Tibial nerve (tissue), 4 donors: ENCODE data around the gene PRG2.

Experiments
- EP300 ChIP-seq, 2 donors: sonication (generic); formaldehyde crosslinking; IDR thresholded peaks; one replicate each; pipeline ENCODE4 v1.6.1; 2017; ENCODE audit warnings: antibody characterized with exemption in 2 of 2, mild to moderate bottlenecking in 1 of 2
- POLR2A ChIP-seq, 2 donors: fragments of 450-650 bp; IDR thresholded peaks; one replicate each; pipeline ENCODE4 v1.6.1; 2017; ENCODE audit warnings: antibody characterized with exemption in 2 of 2, mild to moderate bottlenecking in 2 of 2, moderate library complexity in 2 of 2
- TF ChIP-seq, protein P1 (sequence below), 5 experiments: fragments of 200-600 bp in 3 of 5; fragments of 450-650 bp in 2 of 5; sonication (generic) in 3 of 5; IDR thresholded peaks; one replicate each; pipeline ENCODE4 v1.5.1; 2016 to 2019; ENCODE audit warnings: antibody characterized with exemption in 5 of 5, mild to moderate bottlenecking in 3 of 5, moderate library complexity in 2 of 5

DNA sequence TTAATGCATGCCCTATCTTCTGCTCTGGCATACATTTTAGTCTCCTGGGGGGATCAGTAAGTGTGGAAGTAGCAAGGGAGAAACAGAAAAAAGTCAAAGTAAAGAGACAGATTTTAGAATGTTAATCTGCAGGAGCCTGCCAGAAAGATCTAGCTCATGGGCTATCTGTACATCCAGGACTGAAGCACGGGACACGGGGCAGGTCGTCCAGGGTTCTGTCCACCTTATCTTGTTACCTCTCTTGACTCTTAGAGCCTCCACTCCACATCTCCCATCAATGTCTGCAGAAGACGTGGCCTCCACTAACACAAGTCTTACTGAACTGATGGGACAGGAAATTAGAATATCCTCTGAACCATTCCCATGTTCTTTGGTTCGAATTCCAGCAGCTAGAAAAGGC is 38.2 kb upstream of the PRG2 start:
- TF ChIP-seq, protein P1, sequence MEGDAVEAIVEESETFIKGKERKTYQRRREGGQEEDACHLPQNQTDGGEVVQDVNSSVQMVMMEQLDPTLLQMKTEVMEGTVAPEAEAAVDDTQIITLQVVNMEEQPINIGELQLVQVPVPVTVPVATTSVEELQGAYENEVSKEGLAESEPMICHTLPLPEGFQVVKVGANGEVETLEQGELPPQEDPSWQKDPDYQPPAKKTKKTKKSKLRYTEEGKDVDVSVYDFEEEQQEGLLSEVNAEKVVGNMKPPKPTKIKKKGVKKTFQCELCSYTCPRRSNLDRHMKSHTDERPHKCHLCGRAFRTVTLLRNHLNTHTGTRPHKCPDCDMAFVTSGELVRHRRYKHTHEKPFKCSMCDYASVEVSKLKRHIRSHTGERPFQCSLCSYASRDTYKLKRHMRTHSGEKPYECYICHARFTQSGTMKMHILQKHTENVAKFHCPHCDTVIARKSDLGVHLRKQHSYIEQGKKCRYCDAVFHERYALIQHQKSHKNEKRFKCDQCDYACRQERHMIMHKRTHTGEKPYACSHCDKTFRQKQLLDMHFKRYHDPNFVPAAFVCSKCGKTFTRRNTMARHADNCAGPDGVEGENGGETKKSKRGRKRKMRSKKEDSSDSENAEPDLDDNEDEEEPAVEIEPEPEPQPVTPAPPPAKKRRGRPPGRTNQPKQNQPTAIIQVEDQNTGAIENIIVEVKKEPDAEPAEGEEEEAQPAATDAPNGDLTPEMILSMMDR (IDR thresholded peaks at IDR 0.05), result no peak
- TF ChIP-seq EP300 (IDR thresholded peaks at IDR 0.05) (no peak), POLR2A (IDR thresholded peaks at IDR 0.05) (no peak)
